GM23338 (cell line): ENCODE data around the gene ACOXL. TPM values are rescaled to one million over a fixed set of nuclear protein-coding genes. Genes with fewer than 3 reads are reported as not detected.
"Not testable (repeated sequence)": the region's sequence is repeated elsewhere in the genome, so short reads cannot be mapped to it uniquely, and the experiment has no call there.

ENCODE experiments used
- ATAC-seq: fragments of 200-7000 bp; cut with Tn5 transposase; 3 replicates; pipeline ENCODE4 v1.9.1; 2020
- DNase-seq: peaks from one replicate; pipeline ENCODE4 v3.0.0-alpha.2; 2015; ENCODE audit warnings: low spot score
- H2AFZ ChIP-seq: fragments of 200-600 bp; sonication (generic); 2 replicates; pipeline ENCODE4 v1.8.0; 2016; ENCODE audit warnings: antibody characterized with exemption, mild to moderate bottlenecking, moderate library complexity
- H3F3A ChIP-seq: fragments of 200-600 bp; sonication (generic); replicated peaks from 2 replicates; pipeline ENCODE4 v1.8.0; 2017; ENCODE audit warnings: antibody characterized with exemption, mixed run types, low read depth
- H3K27ac ChIP-seq: fragments of 200-600 bp; sonication (generic); 2 replicates; pipeline ENCODE4 v1.6.1; 2016; ENCODE audit warnings: low read depth
- H3K27me3 ChIP-seq: fragments of 200-600 bp; sonication (generic); 2 replicates; pipeline ENCODE4 v1.8.0; 2016; ENCODE audit warnings: mild to moderate bottlenecking, mixed run types, moderate library complexity; ENCODE audit not compliant: insufficient read depth
- H3K36me3 ChIP-seq: fragments of 200-600 bp; sonication (generic); 2 replicates; pipeline ENCODE4 v1.8.0; 2016; ENCODE audit warnings: mild to moderate bottlenecking; ENCODE audit not compliant: insufficient read depth
- H3K4me1 ChIP-seq: fragments of 200-600 bp; sonication (generic); 2 replicates; pipeline ENCODE4 v1.8.0; 2016; ENCODE audit warnings: mild to moderate bottlenecking, moderate library complexity; ENCODE audit not compliant: insufficient read depth
- H3K4me2 ChIP-seq: fragments of 200-600 bp; sonication (generic); 2 replicates; pipeline ENCODE4 v1.7.1; 2017; ENCODE audit warnings: mixed run types
- H3K4me3 ChIP-seq: fragments of 200-600 bp; sonication (generic); 2 replicates; pipeline ENCODE4 v1.6.1; 2016; ENCODE audit warnings: mixed run types
- H3K79me2 ChIP-seq: fragments of 200-600 bp; sonication (generic); replicated peaks from 2 replicates; pipeline ENCODE4 v1.8.0; 2017; ENCODE audit warnings: mild to moderate bottlenecking; ENCODE audit not compliant: insufficient read depth
- H3K9me2 ChIP-seq: fragments of 200-600 bp; sonication (generic); 2 replicates; pipeline ENCODE4 v1.8.0; 2017; ENCODE audit not compliant: insufficient read depth
- H4K20me1 ChIP-seq: fragments of 200-600 bp; sonication (generic); replicated peaks from 2 replicates; pipeline ENCODE4 v1.8.0; 2017; ENCODE audit warnings: mild to moderate bottlenecking; ENCODE audit not compliant: insufficient read depth
- H3K27ac Mint-ChIP-seq: 2 replicates; pipeline ENCODE4 v1.8.0; 2020; ENCODE audit warnings: inconsistent platforms, mild to moderate bottlenecking, moderate library complexity, mixed read lengths
- H3K27me3 Mint-ChIP-seq: 3 replicates; pipeline ENCODE4 v1.8.0; 2022; ENCODE audit warnings: low read depth, mild to moderate bottlenecking, moderate library complexity, mixed read lengths, inconsistent platforms; ENCODE audit not compliant: insufficient read depth, poor library complexity
- H3K36me3 Mint-ChIP-seq: 3 replicates; pipeline ENCODE4 v1.8.0; 2021; ENCODE audit warnings: low read depth, mild to moderate bottlenecking, inconsistent platforms, moderate library complexity, mixed read lengths
- H3K4me1 Mint-ChIP-seq: 3 replicates; pipeline ENCODE4 v1.8.0; 2020; ENCODE audit warnings: mild to moderate bottlenecking, inconsistent platforms, mixed read lengths
- H3K4me3 Mint-ChIP-seq: 3 replicates; pipeline ENCODE4 v1.8.0; 2021; ENCODE audit warnings: moderate library complexity, mild to moderate bottlenecking, inconsistent platforms, mixed read lengths
- H3K9me3 Mint-ChIP-seq: 3 replicates; pipeline ENCODE4 v1.8.0; 2020; ENCODE audit warnings: moderate library complexity, mild to moderate bottlenecking, inconsistent platforms, mixed read lengths
- EZH2phosphoT487 ChIP-seq: fragments of 200-600 bp; sonication (generic); IDR thresholded peaks from one replicate; pipeline ENCODE4 v1.8.1; 2018; ENCODE audit warnings: antibody characterized with exemption; ENCODE audit not compliant: unreplicated experiment
- polyA plus RNA-seq: library from polyadenylated mRNA; unstranded; fragments of >200 nt; fragmentation: Nextera tagmentation; extraction: Ambion mirVana; gene quantifications from 2 replicates; pipeline ENCODE4 v1.2.1, GENCODE V29; 2016
- total RNA-seq: library from RNA; depleted of rRNA; stranded (reverse); fragments of >200 nt; shearing (Covaris generic); gene quantifications from 2 replicates; pipeline ENCODE4 v1.2.3, GENCODE V29; 2014
- TF ChIP-seq, protein P1 (sequence below): IDR thresholded peaks from one replicate; pipeline ENCODE4 v1.6.1; 2018; ENCODE audit warnings: antibody characterized with exemption; ENCODE audit not compliant: unreplicated experiment
- TF ChIP-seq, protein P2 (sequence below), 2 experiments: fragments of 200-600 bp in 1 of 2; sonication (generic) in 1 of 2; conservative IDR thresholded peaks; 2 replicates each; pipeline versions ENCODE4 v1.5.1 to v1.6.1; 2016 to 2017; ENCODE audit warnings: antibody characterized with exemption in 2 of 2, low read depth in 2 of 2, mild to moderate bottlenecking in 2 of 2, moderate library complexity in 1 of 2

ACOXL gene
- total and polyA plus RNA-seq, 2 experiments from 2014 or later, result 9.0 to 14.7 TPM

DNA sequence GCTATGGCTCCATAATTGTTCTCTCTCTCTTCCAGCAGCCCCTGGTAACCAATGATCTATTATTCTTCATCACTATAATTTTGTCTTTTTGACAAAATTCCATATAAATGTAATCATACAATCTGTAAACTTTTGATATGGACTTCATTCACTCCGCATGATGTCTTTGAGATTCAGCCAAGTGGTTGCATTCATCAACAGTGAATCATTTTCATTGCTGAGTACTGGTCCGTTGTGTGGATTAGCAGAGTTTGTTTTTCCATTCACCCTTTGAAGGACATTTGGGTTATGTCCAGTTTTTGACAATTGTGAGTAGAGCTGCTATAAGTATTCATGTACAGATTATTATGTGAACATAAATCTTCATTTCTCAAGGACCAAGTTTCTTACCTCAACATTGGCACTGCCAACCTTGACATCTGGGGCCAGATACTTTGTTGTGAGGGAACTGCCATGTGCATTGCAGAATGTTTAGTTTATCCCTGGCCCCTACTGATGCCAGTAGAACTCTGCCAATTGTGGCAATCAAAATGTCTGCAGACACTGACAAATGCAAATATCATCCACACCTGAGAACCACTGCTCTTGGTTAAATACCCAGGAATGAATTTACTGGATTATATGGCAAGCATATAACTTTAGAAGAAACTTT, 340.0 kb downstream of the ACOXL start (continued):
- TF ChIP-seq, protein P1, sequence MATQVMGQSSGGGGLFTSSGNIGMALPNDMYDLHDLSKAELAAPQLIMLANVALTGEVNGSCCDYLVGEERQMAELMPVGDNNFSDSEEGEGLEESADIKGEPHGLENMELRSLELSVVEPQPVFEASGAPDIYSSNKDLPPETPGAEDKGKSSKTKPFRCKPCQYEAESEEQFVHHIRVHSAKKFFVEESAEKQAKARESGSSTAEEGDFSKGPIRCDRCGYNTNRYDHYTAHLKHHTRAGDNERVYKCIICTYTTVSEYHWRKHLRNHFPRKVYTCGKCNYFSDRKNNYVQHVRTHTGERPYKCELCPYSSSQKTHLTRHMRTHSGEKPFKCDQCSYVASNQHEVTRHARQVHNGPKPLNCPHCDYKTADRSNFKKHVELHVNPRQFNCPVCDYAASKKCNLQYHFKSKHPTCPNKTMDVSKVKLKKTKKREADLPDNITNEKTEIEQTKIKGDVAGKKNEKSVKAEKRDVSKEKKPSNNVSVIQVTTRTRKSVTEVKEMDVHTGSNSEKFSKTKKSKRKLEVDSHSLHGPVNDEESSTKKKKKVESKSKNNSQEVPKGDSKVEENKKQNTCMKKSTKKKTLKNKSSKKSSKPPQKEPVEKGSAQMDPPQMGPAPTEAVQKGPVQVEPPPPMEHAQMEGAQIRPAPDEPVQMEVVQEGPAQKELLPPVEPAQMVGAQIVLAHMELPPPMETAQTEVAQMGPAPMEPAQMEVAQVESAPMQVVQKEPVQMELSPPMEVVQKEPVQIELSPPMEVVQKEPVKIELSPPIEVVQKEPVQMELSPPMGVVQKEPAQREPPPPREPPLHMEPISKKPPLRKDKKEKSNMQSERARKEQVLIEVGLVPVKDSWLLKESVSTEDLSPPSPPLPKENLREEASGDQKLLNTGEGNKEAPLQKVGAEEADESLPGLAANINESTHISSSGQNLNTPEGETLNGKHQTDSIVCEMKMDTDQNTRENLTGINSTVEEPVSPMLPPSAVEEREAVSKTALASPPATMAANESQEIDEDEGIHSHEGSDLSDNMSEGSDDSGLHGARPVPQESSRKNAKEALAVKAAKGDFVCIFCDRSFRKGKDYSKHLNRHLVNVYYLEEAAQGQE, result no peak

DNA sequence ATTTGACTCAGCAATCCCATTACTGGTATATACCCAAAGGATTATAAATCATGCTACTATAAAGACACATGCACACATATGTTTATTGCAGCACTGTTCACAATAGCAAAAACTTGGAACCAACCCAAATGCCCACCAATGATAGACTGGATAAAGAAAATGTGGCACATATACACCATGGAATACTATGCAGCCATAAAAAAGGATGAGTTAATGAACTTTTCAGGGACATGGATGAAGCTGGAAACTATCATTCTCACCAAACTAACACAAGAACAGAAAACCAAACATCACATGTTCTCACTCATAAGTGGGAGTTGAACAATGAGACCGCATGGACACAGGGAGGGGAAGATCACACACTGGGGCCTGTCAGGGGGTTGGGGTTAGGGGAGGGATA, 350.3 kb downstream of the ACOXL start:
- H3K27ac ChIP-seq, DNase-seq, H3K4me1 Mint-ChIP-seq, ATAC-seq, H2AFZ ChIP-seq, H3K36me3 Mint-ChIP-seq, H3K4me2 ChIP-seq, H3K79me2 ChIP-seq, H4K20me1 ChIP-seq, H3K4me3 Mint-ChIP-seq, H3K9me2 ChIP-seq, H3K27me3 Mint-ChIP-seq, H3F3A ChIP-seq, H3K27me3 ChIP-seq, H3K27ac Mint-ChIP-seq, H3K9me3 Mint-ChIP-seq, H3K4me1 ChIP-seq, H3K36me3 ChIP-seq, H3K4me3 ChIP-seq: not testable (repeated sequence)

DNA sequence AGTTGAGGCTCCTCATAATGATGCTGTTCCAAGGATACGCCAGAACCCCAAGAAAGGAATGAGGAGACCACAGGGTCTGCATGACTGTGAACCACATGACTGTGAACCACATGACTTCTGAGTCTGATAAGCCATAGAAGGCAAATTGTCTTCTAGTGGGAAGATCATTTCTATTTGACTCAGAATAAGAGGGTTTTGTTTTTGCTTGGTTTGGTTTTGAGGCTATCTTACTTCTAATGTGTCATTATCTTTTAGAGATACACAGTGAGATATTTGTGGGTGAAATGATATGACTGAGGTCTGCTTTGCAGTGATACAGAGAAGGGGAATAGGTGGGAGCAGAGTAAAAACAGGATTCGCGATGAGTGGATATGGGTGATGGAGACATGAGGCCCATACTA, 359.4 kb downstream of the ACOXL start:
- H3K9me3 Mint-ChIP-seq, result no peaks in the 10 kb centered on the region
- no peaks in the 10 kb centered on the region for H3K36me3 ChIP-seq
- no peak overlapping the region for H3K4me3 ChIP-seq
- no peaks in the 10 kb centered on the region for H3K27me3 ChIP-seq
- no peak overlapping the region for H3K27ac ChIP-seq
- DNase-seq (no peak), ATAC-seq (no peak)
- H3K9me2 ChIP-seq, result no peaks in the 10 kb centered on the region; the same call in 1 of the 2 replicates
- no peaks in the 10 kb centered on the region for H4K20me1 ChIP-seq
- no peaks in the 10 kb centered on the region for H3F3A ChIP-seq
- H3K79me2 ChIP-seq, result no peaks in the 10 kb centered on the region
- no peak overlapping the region for H3K4me2 ChIP-seq
- H3K27ac Mint-ChIP-seq, result no peak overlapping the region
- H3K4me3 Mint-ChIP-seq, result no peak overlapping the region
- no peaks in the 10 kb centered on the region for H3K27me3 Mint-ChIP-seq
- no peaks in the 10 kb centered on the region for H3K36me3 Mint-ChIP-seq
- no peaks in the 10 kb centered on the region for H3K4me1 ChIP-seq
- no peak overlapping the region for H2AFZ ChIP-seq
- no peaks in the 10 kb centered on the region for H3K4me1 Mint-ChIP-seq
- TF ChIP-seq, protein P2, sequence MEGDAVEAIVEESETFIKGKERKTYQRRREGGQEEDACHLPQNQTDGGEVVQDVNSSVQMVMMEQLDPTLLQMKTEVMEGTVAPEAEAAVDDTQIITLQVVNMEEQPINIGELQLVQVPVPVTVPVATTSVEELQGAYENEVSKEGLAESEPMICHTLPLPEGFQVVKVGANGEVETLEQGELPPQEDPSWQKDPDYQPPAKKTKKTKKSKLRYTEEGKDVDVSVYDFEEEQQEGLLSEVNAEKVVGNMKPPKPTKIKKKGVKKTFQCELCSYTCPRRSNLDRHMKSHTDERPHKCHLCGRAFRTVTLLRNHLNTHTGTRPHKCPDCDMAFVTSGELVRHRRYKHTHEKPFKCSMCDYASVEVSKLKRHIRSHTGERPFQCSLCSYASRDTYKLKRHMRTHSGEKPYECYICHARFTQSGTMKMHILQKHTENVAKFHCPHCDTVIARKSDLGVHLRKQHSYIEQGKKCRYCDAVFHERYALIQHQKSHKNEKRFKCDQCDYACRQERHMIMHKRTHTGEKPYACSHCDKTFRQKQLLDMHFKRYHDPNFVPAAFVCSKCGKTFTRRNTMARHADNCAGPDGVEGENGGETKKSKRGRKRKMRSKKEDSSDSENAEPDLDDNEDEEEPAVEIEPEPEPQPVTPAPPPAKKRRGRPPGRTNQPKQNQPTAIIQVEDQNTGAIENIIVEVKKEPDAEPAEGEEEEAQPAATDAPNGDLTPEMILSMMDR (conservative IDR thresholded peaks at IDR 0.05; ENCODE audit: low read depth in 2 of 2), result no peak
- TF ChIP-seq, protein P1, result no peak
- no peak for TF ChIP-seq EZH2phosphoT487
